LNCAP (cell line): ENCODE results near the gene NECTIN1.

Source experiments
- TF ChIP-seq, protein P1 (sequence below): fragments of 450-650 bp; IDR thresholded peaks from 2 replicates; pipeline ENCODE4 v1.5.1; 2017; ENCODE audit warnings: mild to moderate bottlenecking

Gene NECTIN1

DNA sequence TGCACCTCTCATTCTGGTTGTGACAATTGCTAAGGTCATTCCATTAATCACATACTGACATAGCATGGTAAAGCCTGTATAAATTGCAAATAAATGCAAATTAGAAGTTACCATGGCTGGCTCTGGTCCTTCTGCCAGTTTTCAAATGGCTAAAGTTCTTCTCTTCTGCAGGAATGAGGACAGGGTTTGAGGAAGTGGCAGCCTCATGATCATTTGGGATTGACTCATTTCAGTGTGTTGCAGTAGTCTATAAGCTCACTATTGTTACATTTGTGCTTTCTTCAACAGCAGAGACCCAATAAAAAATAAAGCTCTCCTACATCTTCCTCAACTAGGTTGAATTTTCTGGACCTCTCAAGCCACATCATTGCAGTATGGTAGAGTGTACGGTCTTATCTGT is 60.3 kb downstream of the NECTIN1 start:
- TF ChIP-seq, protein P1, sequence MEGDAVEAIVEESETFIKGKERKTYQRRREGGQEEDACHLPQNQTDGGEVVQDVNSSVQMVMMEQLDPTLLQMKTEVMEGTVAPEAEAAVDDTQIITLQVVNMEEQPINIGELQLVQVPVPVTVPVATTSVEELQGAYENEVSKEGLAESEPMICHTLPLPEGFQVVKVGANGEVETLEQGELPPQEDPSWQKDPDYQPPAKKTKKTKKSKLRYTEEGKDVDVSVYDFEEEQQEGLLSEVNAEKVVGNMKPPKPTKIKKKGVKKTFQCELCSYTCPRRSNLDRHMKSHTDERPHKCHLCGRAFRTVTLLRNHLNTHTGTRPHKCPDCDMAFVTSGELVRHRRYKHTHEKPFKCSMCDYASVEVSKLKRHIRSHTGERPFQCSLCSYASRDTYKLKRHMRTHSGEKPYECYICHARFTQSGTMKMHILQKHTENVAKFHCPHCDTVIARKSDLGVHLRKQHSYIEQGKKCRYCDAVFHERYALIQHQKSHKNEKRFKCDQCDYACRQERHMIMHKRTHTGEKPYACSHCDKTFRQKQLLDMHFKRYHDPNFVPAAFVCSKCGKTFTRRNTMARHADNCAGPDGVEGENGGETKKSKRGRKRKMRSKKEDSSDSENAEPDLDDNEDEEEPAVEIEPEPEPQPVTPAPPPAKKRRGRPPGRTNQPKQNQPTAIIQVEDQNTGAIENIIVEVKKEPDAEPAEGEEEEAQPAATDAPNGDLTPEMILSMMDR, result no peak

DNA sequence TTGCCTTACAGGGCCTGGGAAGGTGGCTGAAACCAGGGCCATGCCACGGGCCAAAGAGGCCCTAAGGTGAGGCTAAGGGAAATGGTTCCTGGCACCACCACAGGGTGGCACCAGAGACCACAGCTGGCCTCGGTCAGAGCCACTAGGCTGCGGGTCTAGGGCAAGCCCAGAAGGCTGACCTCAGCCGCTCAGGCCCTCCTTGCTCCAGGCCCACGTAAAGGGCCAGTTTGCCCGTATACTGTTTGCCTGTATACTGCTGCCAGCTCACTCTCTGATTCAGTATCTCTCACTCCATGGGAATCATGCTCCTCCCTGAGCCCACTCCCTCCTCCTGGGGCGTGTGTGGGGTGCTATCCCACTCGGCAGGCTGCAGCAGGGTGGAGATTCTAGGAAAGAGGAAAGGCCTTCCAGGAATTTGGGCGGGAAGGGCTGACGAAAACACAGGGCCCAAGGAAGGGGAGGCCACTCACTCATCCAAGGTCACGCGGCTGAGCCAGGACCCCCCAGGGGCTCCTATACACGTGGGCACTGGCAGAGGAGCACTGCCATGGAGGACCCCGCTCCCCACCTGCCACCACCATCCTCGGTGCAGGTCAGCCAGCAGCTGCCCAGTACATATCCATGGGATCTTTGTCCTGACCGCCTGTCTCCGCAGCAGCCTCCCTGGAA is 62.4 kb downstream of the NECTIN1 start:
- TF ChIP-seq, protein P1, result peak; percentile 84

DNA sequence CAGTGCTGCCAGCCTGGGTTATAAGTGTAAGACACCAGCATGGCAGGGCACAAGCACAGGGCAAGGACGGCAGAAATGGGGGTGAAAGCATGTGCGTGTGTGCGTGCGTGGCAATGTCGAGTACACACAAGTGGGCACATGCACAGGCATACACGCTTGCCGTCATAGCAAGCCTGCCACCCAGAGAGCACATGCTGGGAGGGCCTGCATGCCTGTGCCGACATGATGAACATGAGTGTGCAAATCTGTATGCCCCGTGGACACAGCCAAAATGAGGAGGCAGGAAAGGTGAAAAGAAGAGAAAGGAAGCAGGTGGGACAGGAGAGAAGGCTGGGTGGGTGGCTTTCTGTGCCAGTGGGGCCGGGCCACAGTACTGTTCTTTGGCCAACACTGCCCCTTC is 62.9 kb downstream of the NECTIN1 start:
- TF ChIP-seq, protein P1, result no peak

DNA sequence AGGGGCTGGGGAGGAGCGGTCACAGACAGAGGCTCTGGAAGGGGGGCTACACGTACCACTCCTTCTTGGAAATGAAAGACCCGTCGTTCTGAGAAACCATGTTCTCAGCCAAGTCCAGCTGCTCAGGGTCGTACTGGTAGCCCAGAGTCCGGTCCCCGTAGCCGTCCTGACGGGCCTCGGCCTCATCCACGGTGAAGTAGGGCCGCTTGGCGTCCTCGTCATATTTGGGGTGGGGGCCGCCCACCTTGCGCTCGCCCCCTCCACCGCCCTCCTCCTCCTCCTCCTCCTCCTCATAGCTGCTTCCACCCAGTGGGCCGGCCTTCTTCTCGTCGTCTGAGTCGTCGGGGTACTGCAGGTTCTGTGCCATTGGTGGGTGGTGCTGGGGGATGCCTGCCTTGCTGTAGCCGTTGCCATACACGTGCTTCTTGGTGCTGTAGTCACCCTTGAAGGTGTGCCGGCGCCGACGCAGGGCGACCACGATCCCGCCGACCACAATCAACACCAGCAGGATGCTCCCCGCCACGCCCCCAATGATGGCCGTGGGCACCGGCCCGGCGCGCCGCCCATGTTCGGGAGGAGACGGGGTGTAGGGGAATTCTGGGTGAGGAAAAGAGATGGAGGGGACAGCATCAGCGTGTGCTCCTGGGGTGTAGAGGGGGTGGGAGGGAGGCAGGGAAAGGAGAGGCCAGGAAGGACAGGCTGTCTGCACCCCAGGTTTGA is 64.1 kb downstream of the NECTIN1 start:
- TF ChIP-seq, protein P1, result no peak

DNA sequence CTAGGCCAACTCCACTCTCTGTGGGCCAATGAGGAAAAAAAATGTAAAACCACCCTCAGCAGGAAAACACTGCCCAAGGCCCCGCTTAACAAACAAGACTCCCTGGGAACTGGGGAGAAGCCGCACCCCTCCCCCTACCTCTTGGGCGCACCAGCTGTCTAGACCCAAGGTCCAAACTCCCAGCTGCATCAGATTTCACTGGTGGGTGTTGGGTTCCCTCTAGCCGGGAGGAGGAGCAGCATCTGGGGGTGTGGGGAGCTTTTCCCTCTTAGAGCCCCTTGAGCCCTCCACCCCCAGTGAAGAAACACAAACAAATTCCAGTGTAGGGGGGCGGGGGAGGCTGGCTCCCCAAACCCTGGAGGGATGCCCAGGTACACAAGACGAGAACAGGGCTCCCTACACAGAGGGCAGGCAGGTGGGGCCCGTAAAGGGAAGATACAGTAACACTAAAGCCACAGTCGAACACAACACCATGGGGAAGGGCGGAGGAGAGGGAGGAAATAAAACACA is 64.9 kb downstream of the NECTIN1 start:
- TF ChIP-seq, protein P1, result no peak

DNA sequence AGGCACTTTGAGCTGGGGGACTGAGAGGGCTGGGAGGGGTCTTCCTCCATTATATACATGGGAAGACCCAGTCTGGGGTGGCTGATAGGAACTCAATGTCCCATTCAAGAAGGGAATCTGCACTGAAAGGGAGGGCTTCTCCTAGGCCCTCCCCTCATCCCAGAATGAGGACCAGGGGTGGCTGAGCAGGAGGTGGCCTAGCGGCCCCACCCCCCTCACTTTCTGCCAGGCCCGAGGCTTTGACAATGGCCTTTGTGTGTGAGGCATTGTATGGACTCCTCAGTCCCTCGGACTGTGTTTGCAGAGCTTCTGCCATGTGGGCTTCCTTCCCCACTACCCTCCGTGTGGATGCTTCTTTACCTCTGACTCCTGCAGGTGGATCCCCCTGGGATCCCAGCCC is 65.7 kb downstream of the NECTIN1 start:
- TF ChIP-seq, protein P1, result no peak

DNA sequence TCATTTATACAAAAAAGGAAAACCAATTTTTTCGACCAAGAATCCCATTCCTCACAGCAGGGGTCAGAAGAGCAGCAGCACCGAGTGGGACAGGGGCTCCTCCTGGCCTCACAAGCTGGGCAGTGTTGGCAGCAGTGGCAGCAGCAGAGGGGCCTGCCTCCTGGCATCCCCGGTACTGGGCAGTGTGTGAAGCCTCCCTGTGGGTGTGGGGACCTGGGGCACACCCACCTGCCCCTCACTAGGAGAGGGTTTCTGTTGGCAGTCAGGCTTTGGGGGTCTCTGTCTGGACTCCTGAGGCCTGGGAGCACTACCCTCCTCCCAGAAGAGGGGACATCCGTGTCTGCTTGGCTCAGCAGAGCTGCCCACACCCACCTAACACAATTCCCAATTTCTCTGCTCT is 67.8 kb downstream of the NECTIN1 start:
- TF ChIP-seq, protein P1, result no peak
